Tibial nerve (tissue), 4 donors: ENCODE measurements around the gene GALNT13. TPM values are rescaled to one million over a fixed set of nuclear protein-coding genes. Genes with fewer than 3 reads are reported as not detected.

Experiments
- DNase-seq, 2 donors: peaks; one replicate each; pipeline ENCODE4 v3.0.0-alpha.2; 2019; ENCODE audit warnings: low spot score in 2 of 2
- H3K27ac ChIP-seq, 4 donors: fragments of 200-600 bp; sonication (generic) in 3 of 4; one replicate each; pipeline ENCODE4 v1.5.1; 2017 to 2019; ENCODE audit warnings: mild to moderate bottlenecking in 1 of 4
- H3K27me3 ChIP-seq, 2 donors: fragments of 200-600 bp; sonication (generic) in 1 of 2; one replicate each; pipeline versions ENCODE4 v1.5.1 to v1.6.0; 2017 to 2019
- H3K36me3 ChIP-seq, 3 donors: fragments of 200-600 bp; sonication (generic); one replicate each; pipeline ENCODE4 v1.5.1; 2018 to 2019
- H3K4me1 ChIP-seq, 4 donors: fragments of 200-600 bp; sonication (generic) in 3 of 4; one replicate each; pipeline ENCODE4 v1.5.1; 2017 to 2019
- H3K4me3 ChIP-seq, 4 donors: fragments of 200-600 bp; sonication (generic) in 3 of 4; one replicate each; pipeline ENCODE4 v1.5.1; 2017 to 2019; ENCODE audit warnings: mild to moderate bottlenecking in 1 of 4, moderate library complexity in 1 of 4
- H3K9me3 ChIP-seq, 4 donors: fragments of 200-600 bp; sonication (generic) in 3 of 4; one replicate each; pipeline ENCODE4 v1.5.1; 2017 to 2019
- CTCF ChIP-seq, 5 experiments: fragments of 200-600 bp in 3 of 5; fragments of 450-650 bp in 2 of 5; sonication (generic) in 3 of 5; IDR thresholded peaks; one replicate each; pipeline ENCODE4 v1.5.1; 2016 to 2019; ENCODE audit warnings: antibody characterized with exemption in 5 of 5, mild to moderate bottlenecking in 3 of 5, moderate library complexity in 2 of 5
- EP300 ChIP-seq, 2 donors: sonication (generic); formaldehyde crosslinking; IDR thresholded peaks; one replicate each; pipeline ENCODE4 v1.6.1; 2017; ENCODE audit warnings: antibody characterized with exemption in 2 of 2, mild to moderate bottlenecking in 1 of 2
- POLR2A ChIP-seq, 2 donors: fragments of 450-650 bp; IDR thresholded peaks; one replicate each; pipeline ENCODE4 v1.6.1; 2017; ENCODE audit warnings: antibody characterized with exemption in 2 of 2, mild to moderate bottlenecking in 2 of 2, moderate library complexity in 2 of 2
- WGBS, 2 donors: methylation state at CpG; one replicate each; pipeline ENCODE4 v1.1.5; 2018; 5-methylcytosine and 5-hydroxymethylcytosine counted together
- total RNA-seq, 4 donors: library from RNA; depleted of rRNA; stranded (reverse); fragments of >200 nt; gene quantifications; one replicate each; pipeline ENCODE4 v1.1.0, GENCODE V29; 2016

The GALNT13 gene
- total RNA-seq, 4 donors from 2014 or later = under 0.01 to 3.1 (median 1.3) TPM; not detected in 1

- Histone ChIP-seq H3K4me1 (no peaks in the 10 kb centered on the region), H3K36me3 (no peaks in the 10 kb centered on the region), H3K9me3 (no peaks in the 10 kb centered on the region), H3K27ac (no peak overlapping the region), H3K4me3 (no peak overlapping the region), H3K27me3 (no peaks in the 10 kb centered on the region)
- no peak for DNase-seq
- TF ChIP-seq CTCF (IDR thresholded peaks at IDR 0.05) (no peak), POLR2A (IDR thresholded peaks at IDR 0.05) (no peak), EP300 (IDR thresholded peaks at IDR 0.05) (no peak)
- 50 to 51% methylated on average over 2 of the region's 2 CpGs for WGBS, 2 donors
Observed at GRCh38 chr2:154158101-154158500, 286.4 kb downstream of the GALNT13 start.

GRCh38 chr2:154161286-154161685 is 289.6 kb downstream of the GALNT13 start:
- Histone ChIP-seq H3K4me3 (no peak overlapping the region), H3K4me1 (no peaks in the 10 kb centered on the region), H3K27ac (no peak overlapping the region), H3K36me3 (no peaks in the 10 kb centered on the region), H3K9me3 (no peaks in the 10 kb centered on the region), H3K27me3 (no peaks in the 10 kb centered on the region)
- 88 to 93% methylated on average over 2 of the region's 2 CpGs for WGBS, 2 donors
- DNase-seq = no peak
- TF ChIP-seq CTCF (IDR thresholded peaks at IDR 0.05) = no peak
- no peak for TF ChIP-seq POLR2A (IDR thresholded peaks at IDR 0.05)
- TF ChIP-seq EP300 (IDR thresholded peaks at IDR 0.05) = no peak

GRCh38 chr2:154170400-154170799 is 298.7 kb downstream of the GALNT13 start:
- WGBS, 2 donors = 56 to 75% methylated on average over 1 of the region's 1 CpG
- Histone ChIP-seq H3K27ac (no peak overlapping the region), H3K9me3 (no peaks in the 10 kb centered on the region), H3K4me3 (no peak overlapping the region), H3K4me1 (no peaks in the 10 kb centered on the region), H3K36me3 (no peaks in the 10 kb centered on the region), H3K27me3 (no peaks in the 10 kb centered on the region)
- TF ChIP-seq EP300 (IDR thresholded peaks at IDR 0.05) (no peak), POLR2A (IDR thresholded peaks at IDR 0.05) (no peak), CTCF (IDR thresholded peaks at IDR 0.05) (no peak)
- no peak for DNase-seq

GRCh38 chr2:154173164-154173563 is 301.4 kb downstream of the GALNT13 start:
- no peaks in the 10 kb centered on the region for H3K27me3 ChIP-seq
- no peaks in the 10 kb centered on the region for H3K4me1 ChIP-seq
- WGBS, 2 donors = 36 to 50% methylated on average over 2 of the region's 2 CpGs
- no peak overlapping the region for H3K4me3 ChIP-seq
- TF ChIP-seq EP300 (IDR thresholded peaks at IDR 0.05) = no peak
- DNase-seq = no peak
- H3K36me3 ChIP-seq = no peaks in the 10 kb centered on the region
- H3K27ac ChIP-seq = no peak overlapping the region
- H3K9me3 ChIP-seq = no peaks in the 10 kb centered on the region

GRCh38 chr2:154173919-154174318 is 302.2 kb downstream of the GALNT13 start:
- H3K27me3 ChIP-seq = no peaks in the 10 kb centered on the region
- 88 to 91% methylated on average over 3 of the region's 3 CpGs for WGBS, 2 donors
- H3K36me3 ChIP-seq = no peaks in the 10 kb centered on the region
- no peak for DNase-seq
- TF ChIP-seq CTCF (IDR thresholded peaks at IDR 0.05) (no peak), POLR2A (IDR thresholded peaks at IDR 0.05) (no peak), EP300 (IDR thresholded peaks at IDR 0.05) (no peak)
- no peaks in the 10 kb centered on the region for H3K9me3 ChIP-seq
- H3K27ac ChIP-seq = no peak overlapping the region
- H3K4me1 ChIP-seq = no peaks in the 10 kb centered on the region
- no peak overlapping the region for H3K4me3 ChIP-seq

- Histone ChIP-seq H3K27ac (no peak overlapping the region), H3K4me1 (no peaks in the 10 kb centered on the region), H3K36me3 (no peaks in the 10 kb centered on the region), H3K27me3 (no peaks in the 10 kb centered on the region), H3K9me3 (peaks cover 0 to 19% (median 8%) of the 10 kb centered on the region in 4 donors), H3K4me3 (no peak overlapping the region)
- DNase-seq = no peak
- TF ChIP-seq EP300 (IDR thresholded peaks at IDR 0.05) (no peak), CTCF (IDR thresholded peaks at IDR 0.05) (no peak), POLR2A (IDR thresholded peaks at IDR 0.05) (no peak)
- WGBS, 2 donors = 93 to 95% methylated on average over 5 of the region's 5 CpGs
Observed at GRCh38 chr2:154182008-154182407, 310.3 kb downstream of the GALNT13 start.
